ENCODE data around the gene KIF3B. TPM values are rescaled to one million over a fixed set of nuclear protein-coding genes. Genes with fewer than 3 reads are reported as not detected.

KIF3B gene
- total RNA-seq, 2 experiments from 2014 or later = 25.4 to 25.7 TPM

DNA sequence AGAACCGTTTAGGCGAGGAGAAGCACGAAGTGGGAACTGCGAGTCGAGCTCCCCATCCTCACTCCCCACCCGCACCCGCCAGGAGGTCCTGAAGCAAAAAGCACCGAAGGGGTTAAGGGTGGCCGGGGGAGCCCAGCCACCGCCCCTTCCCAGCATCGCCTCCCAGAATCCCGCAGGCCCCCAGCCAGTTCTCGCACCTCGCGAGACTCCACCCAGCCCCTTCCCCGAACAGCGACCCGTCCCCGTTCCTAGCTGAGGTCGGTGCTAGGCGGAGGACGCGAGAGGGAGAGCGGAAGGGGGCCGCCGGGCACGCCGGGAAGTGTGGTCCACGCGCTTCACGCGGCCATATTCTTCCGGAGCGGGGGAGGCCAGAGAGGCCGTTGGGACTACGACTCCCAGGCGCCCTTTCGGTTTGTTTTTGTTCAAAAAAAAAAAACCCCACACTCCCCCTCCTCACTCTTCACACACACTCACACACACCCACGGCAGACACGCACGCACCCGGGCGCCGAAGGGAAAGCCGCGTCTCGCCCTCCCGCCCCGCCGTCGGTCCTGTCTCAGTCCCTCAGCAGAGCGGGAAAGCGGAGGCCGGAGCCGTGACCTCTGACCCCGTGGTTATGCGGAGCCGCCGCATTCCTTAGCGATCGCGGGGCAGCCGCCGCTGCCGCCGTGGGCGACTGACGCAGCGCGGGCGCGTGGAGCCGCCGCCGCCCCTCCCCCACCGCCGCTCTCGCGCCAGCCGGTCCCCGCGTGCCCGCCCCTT is 80.6 kb downstream of the KIF3B start, which contains the start of gene ASXL1:
Gene ASXL1, plus strand, starts transcription at position 463 of the 763 bp plus-strand sequence. CDS start 445 bp downstream, outside the sequence.
- DNase-seq (peak; percentile 97), ATAC-seq (peak; percentile 85)
- Mint-ChIP-seq H3K36me3 (ENCODE audit: low read depth) (peaks cover 31% of the 10 kb centered on the region), H3K4me1 (ENCODE audit: low read depth) (peaks cover 59% of the 10 kb centered on the region), H3K27me3 (no peaks in the 10 kb centered on the region), H3K27ac (peak within 1 kb of the TSS; percentile 100), H3K9me3 (no peaks in the 10 kb centered on the region), H3K4me3 (peak within 1 kb of the TSS; percentile 96)
- ChIA-PET CTCF (interaction anchor here (1.3 to 1.6 kb wide), 3 partner anchors 28 to 151 kb away, joined by 3 read pairs; no protein-coding TSS in a partner anchor), POLR2A (interaction anchor here (0.9 to 6.5 kb wide), 12 partner anchors 9 to 154 kb away, joined by 3 to 47 read pairs (median 6); partner anchors contain the start of gene KIF3B)
- no peak for TF ChIP-seq CTCF (IDR thresholded peaks at IDR 0.05)
- intact Hi-C loops (cut with micrococcal nuclease) = loop anchor here (2.0 kb wide), 1 partner anchor 151 kb away; the partner anchor contains the start of genes PLAGL2 and POFUT1

DNA sequence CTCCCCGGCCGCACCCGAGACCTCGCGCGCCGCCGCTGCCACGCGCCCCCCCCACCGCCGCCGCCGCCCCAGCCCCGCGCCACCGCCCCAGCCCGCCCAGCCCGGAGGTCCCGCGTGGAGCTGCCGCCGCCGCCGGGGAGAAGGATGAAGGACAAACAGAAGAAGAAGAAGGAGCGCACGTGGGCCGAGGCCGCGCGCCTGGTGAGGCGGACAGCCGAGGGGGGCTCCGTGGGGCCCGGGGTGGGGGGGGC is 81.1 kb downstream of the KIF3B start:
- intact Hi-C loops (cut with micrococcal nuclease) = loop anchor here (2.0 kb wide), 1 partner anchor 152 kb away; the partner anchor contains the start of genes PLAGL2 and POFUT1
- Mint-ChIP-seq H3K4me3 (peak overlapping the region; percentile 96), H3K27ac (no peak overlapping the region), H3K4me1 (ENCODE audit: low read depth) (peaks cover 64% of the 10 kb centered on the region), H3K27me3 (no peaks in the 10 kb centered on the region), H3K9me3 (no peaks in the 10 kb centered on the region), H3K36me3 (ENCODE audit: low read depth) (peaks cover 31% of the 10 kb centered on the region)
- TF ChIP-seq CTCF (IDR thresholded peaks at IDR 0.05) = no peak
- DNase-seq (no peak), ATAC-seq (no peak)
- CTCF ChIA-PET = interaction anchor here (1.0 to 2.1 kb wide), 2 partner anchors 13 to 153 kb away, joined by 4 to 8 read pairs; no protein-coding TSS in a partner anchor
- POLR2A ChIA-PET = interaction anchor here (0.7 to 6.5 kb wide), 11 partner anchors 12 to 160 kb away, joined by 3 to 47 read pairs (median 5); no protein-coding TSS in a partner anchor

GRCh38 chr20:32358883-32359632 is 81.6 kb downstream of the KIF3B start:
- TF ChIP-seq CTCF (IDR thresholded peaks at IDR 0.05) = no peak
- Mint-ChIP-seq H3K27me3 (no peaks in the 10 kb centered on the region), H3K4me3 (peak overlapping the region; percentile 96), H3K4me1 (ENCODE audit: low read depth) (peaks cover 68% of the 10 kb centered on the region), H3K9me3 (no peaks in the 10 kb centered on the region), H3K27ac (peak overlapping the region; percentile 95), H3K36me3 (ENCODE audit: low read depth) (peaks cover 32% of the 10 kb centered on the region)
- intact Hi-C loops (cut with micrococcal nuclease) = loop anchor here (2.0 kb wide), 1 partner anchor 152 kb away; the partner anchor contains the start of genes PLAGL2 and POFUT1
- POLR2A ChIA-PET = interaction anchor here (0.7 to 6.5 kb wide), 14 partner anchors 12 to 160 kb away, joined by 3 to 47 read pairs (median 4); no protein-coding TSS in a partner anchor
- CTCF ChIA-PET = interaction anchor here (1.0 to 2.2 kb wide), 3 partner anchors 12 to 154 kb away, joined by 4 to 8 read pairs (median 4); no protein-coding TSS in a partner anchor
- peak; percentile 88 for DNase-seq
- peak; percentile 40 for ATAC-seq

DNA sequence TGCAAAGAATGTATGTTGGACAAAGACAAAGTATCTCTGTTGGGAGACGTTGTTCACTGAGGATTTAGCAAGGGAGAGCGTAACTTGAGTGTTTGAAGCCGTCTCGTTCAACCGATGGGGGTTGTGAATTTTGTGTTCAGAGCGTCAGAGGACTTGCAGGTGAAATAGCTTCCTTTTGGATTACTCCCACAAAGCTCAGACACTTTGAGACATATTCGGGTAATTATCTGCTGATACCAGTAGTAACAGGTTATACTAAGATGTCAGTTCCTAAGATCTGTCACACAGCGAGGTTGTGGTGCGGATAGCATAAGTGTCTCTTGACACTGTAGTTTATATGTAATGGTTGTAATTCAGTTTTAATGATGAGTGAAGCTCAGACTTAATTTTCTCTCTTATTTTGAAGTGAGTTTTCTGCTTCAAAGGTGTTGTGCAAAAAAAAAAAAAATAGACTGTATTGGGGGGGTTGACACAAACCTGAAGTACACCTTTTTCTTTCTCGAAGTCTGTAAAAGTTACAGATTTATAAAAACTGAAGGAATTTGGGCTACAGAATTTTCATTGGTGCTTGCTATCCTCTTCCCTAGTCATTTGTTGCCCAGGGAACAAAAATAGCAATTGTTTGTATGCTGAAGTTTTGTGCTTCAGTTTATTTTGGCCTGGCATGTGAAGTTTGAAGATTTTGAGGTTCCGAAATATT is 82.3 kb downstream of the KIF3B start:
- DNase-seq (peak; percentile 37), ATAC-seq (no peak)
- Mint-ChIP-seq H3K36me3 (ENCODE audit: low read depth) (peaks cover 34% of the 10 kb centered on the region), H3K4me1 (ENCODE audit: low read depth) (peaks cover 66% of the 10 kb centered on the region), H3K9me3 (no peaks in the 10 kb centered on the region), H3K27ac (peak overlapping the region; percentile 95), H3K27me3 (no peaks in the 10 kb centered on the region), H3K4me3 (peak overlapping the region; percentile 96)
- no peak for TF ChIP-seq CTCF (IDR thresholded peaks at IDR 0.05)
- ChIA-PET POLR2A (interaction anchor here (1.0 to 6.5 kb wide), 13 partner anchors 11 to 161 kb away, joined by 3 to 47 read pairs (median 4); no protein-coding TSS in a partner anchor), CTCF (interaction anchor here (1.0 to 2.2 kb wide), 4 partner anchors 12 to 163 kb away, joined by 4 to 8 read pairs (median 4); no protein-coding TSS in a partner anchor)
- intact Hi-C loops (cut with micrococcal nuclease) = loop anchor here (2.0 to 5.0 kb wide), 2 partner anchors 48 to 153 kb away; partner anchors contain the start of genes PLAGL2 and POFUT1
